Osteoblast (primary cell): ENCODE measurements around the gene CDH12. TPM values are rescaled to one million over a fixed set of nuclear protein-coding genes. Genes with fewer than 3 reads are reported as not detected.

Source experiments
- DNase-seq: peaks from one replicate; pipeline ENCODE4 v3.0.0; 2011; ENCODE audit warnings: low spot score, mixed read lengths; ENCODE audit not compliant: insufficient read length; ENCODE audit errors: missing footprints
- H2AFZ ChIP-seq: 2 replicates; pipeline ENCODE4 v1.6.0; 2011; ENCODE audit warnings: mild to moderate bottlenecking, low read length
- H3K27ac ChIP-seq: 2 replicates; pipeline ENCODE4 v1.5.1; 2011; ENCODE audit warnings: mild to moderate bottlenecking, low read depth, low read length, moderate library complexity
- H3K27me3 ChIP-seq: 2 replicates; pipeline ENCODE4 v1.6.0; 2012; ENCODE audit warnings: mild to moderate bottlenecking, control low read depth, inconsistent platforms, low read length, moderate library complexity; ENCODE audit not compliant: insufficient read depth
- H3K36me3 ChIP-seq: 2 replicates; pipeline ENCODE4 v1.5.1; 2011; ENCODE audit warnings: mild to moderate bottlenecking, low read length, control low read depth, moderate library complexity; ENCODE audit not compliant: insufficient read depth
- H3K4me1 ChIP-seq: 2 replicates; pipeline ENCODE4 v1.5.1; 2011; ENCODE audit warnings: mild to moderate bottlenecking, low read length, control low read depth, moderate library complexity; ENCODE audit not compliant: insufficient read depth
- H3K4me2 ChIP-seq: 2 replicates; pipeline ENCODE4 v1.6.0; 2011; ENCODE audit warnings: mild to moderate bottlenecking, low read length; ENCODE audit not compliant: insufficient read depth
- H3K4me3 ChIP-seq: fragments of 200-600 bp; sonication (generic); 3 replicates; pipeline ENCODE4 v1.5.1; 2012; ENCODE audit warnings: mild to moderate bottlenecking, low read length, inconsistent platforms; ENCODE audit not compliant: insufficient read depth
- H3K79me2 ChIP-seq: 2 replicates; pipeline ENCODE4 v1.6.0; 2012; ENCODE audit warnings: mild to moderate bottlenecking, low read length, control low read depth, inconsistent platforms; ENCODE audit not compliant: insufficient read depth
- H3K9me3 ChIP-seq: 2 replicates; pipeline ENCODE4 v1.5.1; 2011; ENCODE audit warnings: low read depth, low read length, control low read depth
- H4K20me1 ChIP-seq: 2 replicates; pipeline ENCODE4 v1.6.0; 2012; ENCODE audit warnings: mild to moderate bottlenecking, low read length, control low read depth; ENCODE audit not compliant: insufficient read depth
- total RNA-seq: library from RNA; depleted of rRNA; stranded (reverse); fragments of >200 nt; gene quantifications from 2 replicates; pipeline ENCODE4 v1.2.3, GENCODE V29; 2012
- TF ChIP-seq, protein P1 (sequence below): IDR thresholded peaks from 2 replicates; pipeline ENCODE4 v1.5.1; 2011; ENCODE audit warnings: mild to moderate bottlenecking, low read depth, low read length, moderate library complexity; ENCODE audit errors: extremely low read depth

CDH12 gene
- total RNA-seq, 1 donor, result not detected

DNA sequence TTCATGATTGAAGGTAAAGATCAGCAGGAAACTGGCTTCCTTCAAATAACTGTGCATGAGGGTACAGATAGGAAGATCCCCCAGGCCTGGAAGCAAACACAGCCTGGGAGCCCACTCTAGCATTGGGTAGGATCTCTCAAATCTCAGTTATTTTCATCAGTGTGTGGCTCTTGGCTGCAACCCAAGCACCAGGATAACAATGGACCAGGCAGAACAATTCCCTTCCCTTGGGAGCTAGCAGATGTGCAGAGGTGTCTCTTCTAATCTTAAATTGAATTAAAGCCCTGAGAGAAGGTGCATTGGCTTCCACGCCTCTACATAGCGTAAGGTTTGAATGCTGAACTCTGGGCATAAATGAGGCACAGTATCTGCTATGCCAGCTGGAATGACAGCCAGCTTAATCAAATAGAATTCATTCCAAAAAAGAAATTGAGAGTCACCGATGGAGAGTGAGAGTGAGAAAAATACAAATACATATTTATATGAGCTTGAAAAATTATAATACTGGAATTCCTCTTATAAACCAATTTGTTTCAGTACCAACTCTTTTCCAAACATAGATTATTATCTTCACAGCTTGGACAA, 957.3 kb downstream of the CDH12 start:
- H4K20me1 ChIP-seq, result no peaks in the 10 kb centered on the region
- H3K36me3 ChIP-seq, result no peaks in the 10 kb centered on the region
- TF ChIP-seq, protein P1, sequence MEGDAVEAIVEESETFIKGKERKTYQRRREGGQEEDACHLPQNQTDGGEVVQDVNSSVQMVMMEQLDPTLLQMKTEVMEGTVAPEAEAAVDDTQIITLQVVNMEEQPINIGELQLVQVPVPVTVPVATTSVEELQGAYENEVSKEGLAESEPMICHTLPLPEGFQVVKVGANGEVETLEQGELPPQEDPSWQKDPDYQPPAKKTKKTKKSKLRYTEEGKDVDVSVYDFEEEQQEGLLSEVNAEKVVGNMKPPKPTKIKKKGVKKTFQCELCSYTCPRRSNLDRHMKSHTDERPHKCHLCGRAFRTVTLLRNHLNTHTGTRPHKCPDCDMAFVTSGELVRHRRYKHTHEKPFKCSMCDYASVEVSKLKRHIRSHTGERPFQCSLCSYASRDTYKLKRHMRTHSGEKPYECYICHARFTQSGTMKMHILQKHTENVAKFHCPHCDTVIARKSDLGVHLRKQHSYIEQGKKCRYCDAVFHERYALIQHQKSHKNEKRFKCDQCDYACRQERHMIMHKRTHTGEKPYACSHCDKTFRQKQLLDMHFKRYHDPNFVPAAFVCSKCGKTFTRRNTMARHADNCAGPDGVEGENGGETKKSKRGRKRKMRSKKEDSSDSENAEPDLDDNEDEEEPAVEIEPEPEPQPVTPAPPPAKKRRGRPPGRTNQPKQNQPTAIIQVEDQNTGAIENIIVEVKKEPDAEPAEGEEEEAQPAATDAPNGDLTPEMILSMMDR, result no peak
- no peak for DNase-seq
- no peaks in the 10 kb centered on the region for H3K27me3 ChIP-seq
- no peak overlapping the region for H3K27ac ChIP-seq
- no peaks in the 10 kb centered on the region for H3K9me3 ChIP-seq
- no peaks in the 10 kb centered on the region for H3K4me1 ChIP-seq
- no peak overlapping the region for H3K4me2 ChIP-seq
- H2AFZ ChIP-seq, result no peak overlapping the region
- no peaks in the 10 kb centered on the region for H3K79me2 ChIP-seq
- no peak overlapping the region for H3K4me3 ChIP-seq

GRCh38 chr5:21893161-21893560, 960.0 kb downstream of the CDH12 start:
- H2AFZ ChIP-seq, result no peak overlapping the region
- H3K4me1 ChIP-seq, result no peaks in the 10 kb centered on the region
- H3K79me2 ChIP-seq, result no peaks in the 10 kb centered on the region
- TF ChIP-seq, protein P1, result no peak
- DNase-seq, result no peak
- no peaks in the 10 kb centered on the region for H3K27me3 ChIP-seq
- no peak overlapping the region for H3K4me2 ChIP-seq
- no peak overlapping the region for H3K4me3 ChIP-seq
- H3K27ac ChIP-seq, result no peak overlapping the region
- no peaks in the 10 kb centered on the region for H3K36me3 ChIP-seq
- H4K20me1 ChIP-seq, result no peaks in the 10 kb centered on the region
- H3K9me3 ChIP-seq, result no peaks in the 10 kb centered on the region

DNA sequence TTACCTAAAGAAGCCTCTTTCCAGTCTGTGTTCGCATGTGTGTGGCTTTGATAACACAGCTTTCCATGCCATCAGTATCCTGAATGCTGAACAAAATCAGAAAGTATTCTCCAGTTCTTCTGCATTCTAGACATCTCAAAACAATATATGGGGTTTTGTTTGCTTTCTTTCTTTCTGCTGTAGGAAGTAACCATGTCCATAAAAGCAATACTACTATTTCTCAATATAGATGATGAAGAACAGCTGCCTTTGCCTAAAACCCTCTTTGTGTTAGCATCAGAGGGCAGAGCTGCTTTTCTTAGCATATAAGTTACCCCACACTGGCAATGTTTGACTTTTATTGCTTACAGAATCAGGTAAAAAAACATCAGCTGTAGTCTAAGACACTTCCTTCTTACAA, 963.6 kb downstream of the CDH12 start:
- Histone ChIP-seq H4K20me1 (no peaks in the 10 kb centered on the region), H3K4me3 (no peak overlapping the region), H3K79me2 (no peaks in the 10 kb centered on the region), H3K4me2 (no peak overlapping the region), H2AFZ (no peak overlapping the region), H3K9me3 (no peaks in the 10 kb centered on the region), H3K27me3 (no peaks in the 10 kb centered on the region), H3K36me3 (no peaks in the 10 kb centered on the region), H3K27ac (no peak overlapping the region), H3K4me1 (no peaks in the 10 kb centered on the region)
- TF ChIP-seq, protein P1, result no peak
- no peak for DNase-seq

DNA sequence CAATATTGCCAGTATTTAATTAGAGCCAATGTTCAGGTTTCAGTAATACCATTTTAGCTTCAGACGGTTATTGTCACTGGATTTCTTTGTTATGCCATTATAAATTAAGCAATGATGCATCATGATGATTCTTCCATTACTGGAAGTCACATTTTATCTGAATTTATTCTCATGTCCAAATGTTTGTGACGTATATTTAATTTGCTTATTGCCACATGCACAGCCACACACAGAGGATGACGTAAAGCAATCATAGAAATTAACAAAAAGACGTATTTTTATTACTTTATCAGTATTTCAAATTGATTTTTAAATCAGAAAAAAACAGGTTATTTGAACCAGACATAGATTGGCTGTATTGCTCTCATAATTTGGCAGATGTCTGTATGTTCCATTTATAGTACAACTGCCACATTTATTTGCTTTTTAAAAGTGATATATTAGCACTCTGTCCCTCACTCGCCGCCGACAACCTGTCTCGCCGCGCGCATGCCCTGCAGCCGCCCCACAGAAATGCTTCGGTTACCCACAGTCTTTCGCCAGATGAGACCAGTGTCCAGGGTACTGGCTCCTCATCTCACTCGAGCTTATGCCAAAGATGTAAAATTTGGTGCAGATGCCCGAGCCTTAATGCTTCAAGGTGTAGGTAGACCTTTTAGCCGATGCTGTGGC, 970.9 kb downstream of the CDH12 start:
- H4K20me1 ChIP-seq, result no peaks in the 10 kb centered on the region
- H3K27me3 ChIP-seq, result no peaks in the 10 kb centered on the region
- H3K4me3 ChIP-seq, result no peak overlapping the region
- H3K4me1 ChIP-seq, result no peaks in the 10 kb centered on the region
- no peaks in the 10 kb centered on the region for H3K36me3 ChIP-seq
- no peaks in the 10 kb centered on the region for H3K79me2 ChIP-seq
- no peaks in the 10 kb centered on the region for H3K9me3 ChIP-seq
- no peak overlapping the region for H2AFZ ChIP-seq
- DNase-seq, result no peak
- H3K4me2 ChIP-seq, result no peak overlapping the region
- TF ChIP-seq, protein P1, result no peak
- H3K27ac ChIP-seq, result no peak overlapping the region
